A673 (cell line): ENCODE results near the gene RPS6KA3. TPM values are rescaled to one million over a fixed set of nuclear protein-coding genes. Genes with fewer than 3 reads are reported as not detected.
A peak's percentile ranks its signal among the peaks of the same experiment; 100 is the strongest.

Source experiments
- Bru-seq: library from RNA; stranded (reverse); fragments of 400-500 nt; gene quantifications from one replicate; lab custom pipeline; 2021; lab: Mats Ljungman, UMichigan
- BruChase-seq, 2 experiments: library from RNA; stranded (reverse); fragments of 400-500 nt; gene quantifications; one replicate each; lab custom pipeline; 2021; lab: Mats Ljungman, UMichigan
- BruUV-seq: library from RNA; stranded (reverse); fragments of 400-500 nt; replicated peaks from 2 replicates; lab custom pipeline; 2021; lab: Mats Ljungman, UMichigan
- CTCF ChIA-PET: fragments of 300-600 bp; sonication (Branson Sonifier 250); formaldehyde crosslinking; loops from one replicate; lab custom pipeline; 2022; ENCODE audit warnings: antibody characterized with exemption; lab: Charles Lee
- POLR2A ChIA-PET: fragments of 300-600 bp; sonication (Branson Sonifier 250); formaldehyde crosslinking; loops from one replicate; lab custom pipeline; 2022; ENCODE audit warnings: antibody characterized with exemption; ENCODE audit not compliant: low non-redundant PET; lab: Charles Lee
- DNase-seq: peaks from one replicate; pipeline ENCODE4 v3.0.0-alpha.2; 2015; ENCODE audit warnings: low spot score
- H3K27ac ChIP-seq: fragments of 200-600 bp; sonication (generic); 2 replicates; pipeline ENCODE4 v1.5.1; 2016; ENCODE audit warnings: mixed run types, low read depth, mild to moderate bottlenecking, mixed read lengths, antibody characterized with exemption, low read length; ENCODE audit not compliant: poor library complexity, severe bottlenecking
- H3K27me3 ChIP-seq: fragments of 200-600 bp; sonication (generic); replicated peaks from 2 replicates; pipeline ENCODE4 v1.6.1; 2017; ENCODE audit warnings: mixed run types, low read depth, mild to moderate bottlenecking, mixed read lengths, antibody characterized with exemption, low read length; ENCODE audit not compliant: insufficient read depth, poor library complexity
- H3K36me3 ChIP-seq: fragments of 200-600 bp; sonication (generic); 2 replicates; pipeline ENCODE4 v1.6.1; 2016; ENCODE audit warnings: mixed run types, mild to moderate bottlenecking, mixed read lengths, antibody characterized with exemption, low read length; ENCODE audit not compliant: insufficient read depth, poor library complexity, severe bottlenecking
- H3K4me1 ChIP-seq: fragments of 200-600 bp; sonication (generic); 2 replicates; pipeline ENCODE4 v1.6.1; 2017; ENCODE audit warnings: mixed run types, mild to moderate bottlenecking, mixed read lengths, antibody characterized with exemption, low read length; ENCODE audit not compliant: insufficient read depth, poor library complexity, severe bottlenecking
- H3K4me3 ChIP-seq: fragments of 200-600 bp; sonication (generic); 2 replicates; pipeline ENCODE4 v1.5.1; 2016; ENCODE audit warnings: low read depth, mixed run types, mild to moderate bottlenecking, mixed read lengths, low read length; ENCODE audit not compliant: poor library complexity, severe bottlenecking
- H3K9me3 ChIP-seq: fragments of 200-600 bp; sonication (generic); 2 replicates; pipeline ENCODE4 v1.6.1; 2016; ENCODE audit warnings: mixed run types, low read depth, mild to moderate bottlenecking, mixed read lengths, antibody characterized with exemption, low read length; ENCODE audit not compliant: poor library complexity, severe bottlenecking
- EZH2 ChIP-seq: fragments of 200-600 bp; sonication (generic); IDR thresholded peaks from 2 replicates; pipeline ENCODE4 v1.6.1; 2017; ENCODE audit warnings: borderline replicate concordance, low read depth, mild to moderate bottlenecking, mixed read lengths, antibody characterized with exemption, low read length; ENCODE audit not compliant: poor library complexity, severe bottlenecking
- intact Hi-C: fragments of 100-400 bp; cut with micrococcal nuclease; formaldehyde crosslinking; loops from one replicate; pipeline ENCODE4 v1.10.0; 2022; ENCODE audit not compliant: unreplicated experiment
- long read RNA-seq: library from polyadenylated mRNA; stranded (forward); transcript quantifications from one replicate; pipeline ENCODE4 v2.0.0, GENCODE V29; 2022
- total RNA-seq: library from RNA; stranded (reverse); gene quantifications from 2 replicates; pipeline ENCODE4 v1.2.3, GENCODE V29; 2021
- TF ChIP-seq, protein P1 (sequence below): fragments of 300-800, 200-600 bp; sonication (generic); conservative IDR thresholded peaks from 2 replicates; pipeline ENCODE4 v1.5.1; 2017; ENCODE audit warnings: low read depth, mild to moderate bottlenecking, antibody characterized with exemption, low read length, moderate library complexity, mixed read lengths

RPS6KA3 gene
- total RNA-seq (32.3 and 33.6 TPM in 2 replicates), Bru-seq, nascent RNA (percentile 80 among the genes with signal in this experiment), BruChase-seq, experiment 1, labeled RNA remaining after a 2-hour chase (percentile 80 among the genes with signal in this experiment), BruChase-seq, experiment 2, labeled RNA remaining after a 6-hour chase (percentile 80 among the genes with signal in this experiment)
- long read RNA-seq, full-length matches to known transcripts = 16 of 25 reads
- long read RNA-seq, partial matches to known transcripts = 1 of 25 reads
- long read RNA-seq, other reads (novel, unspliced or antisense) = 8 of 25 reads

- DNase-seq = peak; percentile 85
- TF ChIP-seq EZH2 = no peak
- TF ChIP-seq, protein P1, sequence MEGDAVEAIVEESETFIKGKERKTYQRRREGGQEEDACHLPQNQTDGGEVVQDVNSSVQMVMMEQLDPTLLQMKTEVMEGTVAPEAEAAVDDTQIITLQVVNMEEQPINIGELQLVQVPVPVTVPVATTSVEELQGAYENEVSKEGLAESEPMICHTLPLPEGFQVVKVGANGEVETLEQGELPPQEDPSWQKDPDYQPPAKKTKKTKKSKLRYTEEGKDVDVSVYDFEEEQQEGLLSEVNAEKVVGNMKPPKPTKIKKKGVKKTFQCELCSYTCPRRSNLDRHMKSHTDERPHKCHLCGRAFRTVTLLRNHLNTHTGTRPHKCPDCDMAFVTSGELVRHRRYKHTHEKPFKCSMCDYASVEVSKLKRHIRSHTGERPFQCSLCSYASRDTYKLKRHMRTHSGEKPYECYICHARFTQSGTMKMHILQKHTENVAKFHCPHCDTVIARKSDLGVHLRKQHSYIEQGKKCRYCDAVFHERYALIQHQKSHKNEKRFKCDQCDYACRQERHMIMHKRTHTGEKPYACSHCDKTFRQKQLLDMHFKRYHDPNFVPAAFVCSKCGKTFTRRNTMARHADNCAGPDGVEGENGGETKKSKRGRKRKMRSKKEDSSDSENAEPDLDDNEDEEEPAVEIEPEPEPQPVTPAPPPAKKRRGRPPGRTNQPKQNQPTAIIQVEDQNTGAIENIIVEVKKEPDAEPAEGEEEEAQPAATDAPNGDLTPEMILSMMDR = no peak
- POLR2A ChIA-PET = interaction anchor here (0.6 kb wide), 2 partner anchors 22 to 63 kb away, joined by 11 read pairs; no protein-coding TSS in a partner anchor
- CTCF ChIA-PET = interaction anchor here (0.6 to 0.8 kb wide), 2 partner anchors 14 to 21 kb away, joined by 4 to 10 read pairs; no protein-coding TSS in a partner anchor
- Histone ChIP-seq H3K27ac (peak within 1 kb of the TSS; percentile 61), H3K4me1 (no peaks in the 10 kb centered on the region), H3K27me3 (peaks cover 5% of the 10 kb centered on the region), H3K4me3 (peak within 1 kb of the TSS; percentile 75), H3K9me3 (no peaks in the 10 kb centered on the region), H3K36me3 (no peaks in the 10 kb centered on the region)
- intact Hi-C loops = no loop called here
- BruUV-seq = no TSS peak
Measured at GRCh38 chrX:20266810-20267606, at the start of gene RPS6KA3. Gene RPS6KA3, minus strand, starts transcription at chrX:20266909. Its CDS starts 277 bp downstream, at chrX:20266632.

DNA sequence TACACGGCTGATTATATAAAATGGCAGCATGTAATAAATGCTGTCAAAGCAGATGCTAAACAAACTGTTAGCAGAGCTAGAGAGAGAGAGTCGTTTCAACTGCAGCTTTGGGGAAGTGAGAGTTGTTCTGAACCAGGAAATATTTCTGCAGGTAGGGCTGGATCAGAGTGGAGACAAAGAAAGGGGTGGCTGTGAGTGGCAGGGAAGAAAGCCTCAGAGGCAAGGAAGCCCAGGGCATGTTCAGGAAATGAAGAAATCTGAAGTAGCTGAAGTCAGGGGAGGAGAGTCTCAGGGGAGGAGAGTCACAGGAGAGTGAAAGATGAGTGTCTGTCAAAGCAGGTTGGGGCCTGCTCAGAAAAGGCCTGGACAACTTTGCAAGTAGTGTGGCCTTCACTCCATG lies 48.4 kb upstream of the RPS6KA3 start:
- BruUV-seq = no TSS peak
- POLR2A ChIA-PET = no interaction called here
- intact Hi-C loops = no loop called here
- no peaks in the 10 kb centered on the region for H3K27me3 ChIP-seq
- H3K4me1 ChIP-seq = no peaks in the 10 kb centered on the region
- CTCF ChIA-PET = no interaction called here
- H3K9me3 ChIP-seq = no peaks in the 10 kb centered on the region
- no peak overlapping the region for H3K4me3 ChIP-seq
- TF ChIP-seq, protein P1 = no peak
- TF ChIP-seq EZH2 = no peak
- no peak overlapping the region for H3K27ac ChIP-seq
- DNase-seq = peak; percentile 42
- H3K36me3 ChIP-seq = no peaks in the 10 kb centered on the region

GRCh38 chrX:20313899-20314298 lies 47.2 kb upstream of the RPS6KA3 start:
- no peak for TF ChIP-seq EZH2
- TF ChIP-seq, protein P1 = no peak
- BruUV-seq = no TSS peak
- intact Hi-C loops = no loop called here
- no peaks in the 10 kb centered on the region for H3K27me3 ChIP-seq
- no peak for DNase-seq
- no peaks in the 10 kb centered on the region for H3K9me3 ChIP-seq
- no peak overlapping the region for H3K27ac ChIP-seq
- no peaks in the 10 kb centered on the region for H3K36me3 ChIP-seq
- CTCF ChIA-PET = no interaction called here
- no peak overlapping the region for H3K4me3 ChIP-seq
- H3K4me1 ChIP-seq = no peaks in the 10 kb centered on the region
- POLR2A ChIA-PET = interaction anchor here (0.6 kb wide), 1 partner anchor 152 kb away, joined by 3 read pairs; no protein-coding TSS in a partner anchor
